Astrocyte (in vitro differentiated cells and primary cell): ENCODE data around the gene EPS15. TPM values are rescaled to one million over a fixed set of nuclear protein-coding genes. Genes with fewer than 3 reads are reported as not detected.
"Not testable (repeated sequence)": the region's sequence is repeated elsewhere in the genome, so short reads cannot be mapped to it uniquely, and the experiment has no call there.

ENCODE experiments used
- DNase-seq: peaks from one replicate; pipeline ENCODE4 v3.0.0-alpha.2; 2010; ENCODE audit warnings: low read depth
- FAIRE-seq: peaks from 2 replicates; lab custom pipeline; 2011; peaks lifted over from hg19 to GRCh38; lab: Jason Lieb, UNC
- H2AFZ ChIP-seq: 2 replicates; pipeline ENCODE4 v1.6.0; 2012; ENCODE audit warnings: low read depth, low read length, inconsistent platforms
- H3K27ac ChIP-seq: 2 replicates; pipeline ENCODE4 v1.5.1; 2011; ENCODE audit warnings: low read depth, low read length, inconsistent platforms
- H3K27me3 ChIP-seq: 2 replicates; pipeline ENCODE4 v1.6.0; 2011; ENCODE audit warnings: low read length, inconsistent platforms; ENCODE audit not compliant: insufficient read depth
- H3K36me3 ChIP-seq: 2 replicates; pipeline ENCODE4 v1.5.1; 2011; ENCODE audit warnings: low read length, inconsistent platforms; ENCODE audit not compliant: insufficient read depth
- H3K4me1 ChIP-seq: 2 replicates; pipeline ENCODE4 v1.5.1; 2011; ENCODE audit warnings: low read length, inconsistent platforms; ENCODE audit not compliant: insufficient read depth
- H3K4me2 ChIP-seq: 2 replicates; pipeline ENCODE4 v1.6.0; 2012; ENCODE audit warnings: low read length, inconsistent platforms
- H3K4me3 ChIP-seq: 2 replicates; pipeline ENCODE4 v1.5.1; 2011; ENCODE audit warnings: low read depth, mild to moderate bottlenecking, low read length, inconsistent platforms; ENCODE audit not compliant: insufficient read depth
- H3K79me2 ChIP-seq: 2 replicates; pipeline ENCODE4 v1.6.0; 2012; ENCODE audit warnings: mild to moderate bottlenecking, low read length, inconsistent platforms; ENCODE audit not compliant: insufficient read depth
- H3K9ac ChIP-seq: 2 replicates; pipeline ENCODE4 v1.6.0; 2012; ENCODE audit warnings: mild to moderate bottlenecking, low read length, inconsistent platforms
- H3K9me3 ChIP-seq: 2 replicates; pipeline ENCODE4 v1.5.1; 2012; ENCODE audit warnings: low read depth, mild to moderate bottlenecking, low read length, inconsistent platforms; ENCODE audit not compliant: insufficient read depth
- H4K20me1 ChIP-seq: 2 replicates; pipeline ENCODE4 v1.6.0; 2012; ENCODE audit warnings: low read length, inconsistent platforms; ENCODE audit not compliant: insufficient read depth
- H3K27ac Mint-ChIP-seq: one replicate; pipeline ENCODE4 v1.8.0; 2021; ENCODE audit warnings: mild to moderate bottlenecking, mixed read lengths; ENCODE audit not compliant: unreplicated experiment
- H3K27me3 Mint-ChIP-seq: one replicate; pipeline ENCODE4 v1.8.0; 2021; ENCODE audit warnings: low read depth, mixed read lengths; ENCODE audit not compliant: unreplicated experiment
- H3K36me3 Mint-ChIP-seq: one replicate; pipeline ENCODE4 v1.8.0; 2021; ENCODE audit warnings: low read depth, mixed read lengths; ENCODE audit not compliant: unreplicated experiment
- H3K4me1 Mint-ChIP-seq: one replicate; pipeline ENCODE4 v1.8.0; 2021; ENCODE audit warnings: low read depth, mixed read lengths; ENCODE audit not compliant: unreplicated experiment
- H3K4me3 Mint-ChIP-seq: one replicate; pipeline ENCODE4 v1.8.0; 2021; ENCODE audit warnings: mild to moderate bottlenecking, moderate library complexity, mixed read lengths; ENCODE audit not compliant: unreplicated experiment
- H3K9me3 Mint-ChIP-seq: one replicate; pipeline ENCODE4 v1.8.0; 2021; ENCODE audit warnings: mild to moderate bottlenecking, mixed read lengths; ENCODE audit not compliant: unreplicated experiment
- CTCF ChIP-seq: IDR thresholded peaks from 2 replicates; pipeline ENCODE4 v1.5.1; 2011; ENCODE audit warnings: low read depth, mild to moderate bottlenecking, inconsistent platforms, low read length, moderate library complexity; ENCODE audit not compliant: insufficient read depth
- EZH2 ChIP-seq: IDR thresholded peaks from 2 replicates; pipeline ENCODE4 v1.6.1; 2012; ENCODE audit warnings: mild to moderate bottlenecking, low read length, inconsistent platforms; ENCODE audit not compliant: insufficient read depth
- total RNA-seq: library from RNA; stranded (reverse); gene quantifications from 2 replicates; pipeline ENCODE4 v1.2.1, GENCODE V29; 2021

The EPS15 gene
- total RNA-seq, 1 donor from 2014 or later: 70.6 TPM

DNA sequence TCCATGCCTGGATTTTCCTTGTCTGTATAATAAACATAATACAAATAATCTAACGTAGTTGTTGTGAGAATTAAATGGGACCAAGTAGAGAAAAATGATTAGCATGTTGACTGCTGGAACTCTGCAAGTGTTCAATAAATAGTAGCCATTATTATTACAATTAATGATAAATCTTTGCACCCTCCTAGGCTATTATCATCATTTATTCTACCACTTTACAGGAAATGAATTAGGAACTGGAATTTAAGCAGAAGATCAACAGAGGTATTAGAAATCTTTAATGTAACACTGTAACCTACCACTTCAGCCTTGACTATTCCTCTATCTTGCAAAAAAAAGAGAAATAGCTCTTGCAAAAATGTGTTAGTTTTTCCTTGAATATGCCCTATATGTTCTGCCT lies 126.8 kb downstream of the EPS15 start:
- FAIRE-seq (peak; percentile 29), DNase-seq (no peak)
- H3K27ac Mint-ChIP-seq: no peak overlapping the region
- H3K4me2 ChIP-seq: no peak overlapping the region
- H3K9me3 Mint-ChIP-seq: peaks cover 2% of the 10 kb centered on the region
- no peak overlapping the region for H3K9ac ChIP-seq
- no peak overlapping the region for H3K27ac ChIP-seq
- H3K4me1 Mint-ChIP-seq: no peaks in the 10 kb centered on the region
- no peaks in the 10 kb centered on the region for H3K4me1 ChIP-seq
- no peak for TF ChIP-seq CTCF
- TF ChIP-seq EZH2: no peak
- no peaks in the 10 kb centered on the region for H3K27me3 ChIP-seq
- H3K36me3 Mint-ChIP-seq: peaks cover 23% of the 10 kb centered on the region
- no peaks in the 10 kb centered on the region for H3K79me2 ChIP-seq
- H3K27me3 Mint-ChIP-seq: no peaks in the 10 kb centered on the region
- peaks cover 3% of the 10 kb centered on the region for H3K36me3 ChIP-seq
- no peak overlapping the region for H3K4me3 Mint-ChIP-seq
- no peak overlapping the region for H3K4me3 ChIP-seq
- H2AFZ ChIP-seq: no peak overlapping the region
- H4K20me1 ChIP-seq: no peaks in the 10 kb centered on the region
- H3K9me3 ChIP-seq: no peaks in the 10 kb centered on the region

GRCh38 chr1:51390641-51391040 lies 128.4 kb downstream of the EPS15 start:
- DNase-seq, H3K27me3 Mint-ChIP-seq, H3K27ac Mint-ChIP-seq, H3K9me3 ChIP-seq, H3K27ac ChIP-seq, H3K9ac ChIP-seq, H3K4me1 ChIP-seq, H3K79me2 ChIP-seq, H3K4me3 Mint-ChIP-seq, H3K27me3 ChIP-seq, H3K4me3 ChIP-seq, H3K4me2 ChIP-seq, H3K36me3 ChIP-seq, H3K9me3 Mint-ChIP-seq, H4K20me1 ChIP-seq, H2AFZ ChIP-seq, H3K4me1 Mint-ChIP-seq, FAIRE-seq: not testable (repeated sequence)
- peaks cover 37% of the 10 kb centered on the region for H3K36me3 Mint-ChIP-seq

GRCh38 chr1:51387288-51387687 lies 131.8 kb downstream of the EPS15 start:
- not testable (repeated sequence) for H3K9ac ChIP-seq, H3K27ac ChIP-seq, FAIRE-seq, H3K27ac Mint-ChIP-seq, H3K36me3 ChIP-seq, H3K27me3 ChIP-seq, H3K79me2 ChIP-seq, H3K4me1 Mint-ChIP-seq, H3K9me3 ChIP-seq, DNase-seq, H3K4me2 ChIP-seq, H3K4me3 Mint-ChIP-seq, H4K20me1 ChIP-seq, H3K27me3 Mint-ChIP-seq, H2AFZ ChIP-seq, H3K4me1 ChIP-seq, H3K4me3 ChIP-seq
- peaks cover 21% of the 10 kb centered on the region for H3K9me3 Mint-ChIP-seq
- peaks cover 59% of the 10 kb centered on the region for H3K36me3 Mint-ChIP-seq

- not testable (repeated sequence) for H3K27ac Mint-ChIP-seq, H4K20me1 ChIP-seq, FAIRE-seq, H3K4me3 Mint-ChIP-seq, H3K79me2 ChIP-seq, H3K4me1 Mint-ChIP-seq, H3K9me3 ChIP-seq, H2AFZ ChIP-seq, H3K27me3 Mint-ChIP-seq, H3K4me2 ChIP-seq, H3K4me1 ChIP-seq, H3K27me3 ChIP-seq, H3K36me3 ChIP-seq, H3K27ac ChIP-seq, DNase-seq, H3K4me3 ChIP-seq, H3K9ac ChIP-seq
- Mint-ChIP-seq H3K36me3 (peaks cover 58% of the 10 kb centered on the region), H3K9me3 (peaks cover 21% of the 10 kb centered on the region)
Measured at GRCh38 chr1:51386259-51386658, 132.8 kb downstream of the EPS15 start.
